ENCODE results near the gene TOMM6.

DNA sequence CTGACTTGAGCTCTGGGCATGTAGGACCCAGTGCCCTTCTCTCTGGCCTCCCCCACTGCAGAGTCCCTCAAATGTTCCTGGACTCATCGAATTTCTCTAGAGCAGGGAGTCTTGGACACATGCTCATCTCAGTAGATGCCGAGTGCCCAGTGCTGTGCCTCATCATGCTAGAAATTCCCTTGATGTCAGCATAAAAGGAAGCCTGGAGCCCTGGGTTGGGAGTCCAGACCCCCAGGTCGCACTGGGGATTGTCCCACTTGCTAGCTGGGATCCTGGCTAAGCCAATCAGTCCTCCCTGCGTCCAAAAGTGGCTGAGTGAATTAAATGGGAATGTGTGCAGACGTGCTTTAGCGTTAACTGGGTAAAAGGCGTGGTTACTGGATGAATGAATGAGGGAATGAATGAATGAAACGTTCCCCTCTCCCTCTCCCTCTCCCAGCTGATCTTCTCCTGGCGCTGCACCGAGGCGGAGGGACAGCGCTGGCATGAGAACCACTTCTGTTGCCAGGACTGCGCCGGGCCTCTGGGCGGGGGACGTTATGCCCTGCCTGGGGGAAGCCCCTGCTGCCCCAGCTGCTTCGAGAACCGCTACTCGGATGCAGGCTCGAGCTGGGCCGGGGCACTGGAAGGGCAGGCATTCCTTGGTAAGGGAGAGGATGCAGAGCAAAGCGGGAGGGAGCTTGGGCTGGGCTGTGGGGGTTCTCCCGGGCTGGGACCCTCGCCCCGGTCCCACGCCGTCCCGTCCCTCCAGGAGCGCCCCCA, 1.6 kb upstream of the TOMM6 start:
- TF ChIP-seq, protein P1, sequence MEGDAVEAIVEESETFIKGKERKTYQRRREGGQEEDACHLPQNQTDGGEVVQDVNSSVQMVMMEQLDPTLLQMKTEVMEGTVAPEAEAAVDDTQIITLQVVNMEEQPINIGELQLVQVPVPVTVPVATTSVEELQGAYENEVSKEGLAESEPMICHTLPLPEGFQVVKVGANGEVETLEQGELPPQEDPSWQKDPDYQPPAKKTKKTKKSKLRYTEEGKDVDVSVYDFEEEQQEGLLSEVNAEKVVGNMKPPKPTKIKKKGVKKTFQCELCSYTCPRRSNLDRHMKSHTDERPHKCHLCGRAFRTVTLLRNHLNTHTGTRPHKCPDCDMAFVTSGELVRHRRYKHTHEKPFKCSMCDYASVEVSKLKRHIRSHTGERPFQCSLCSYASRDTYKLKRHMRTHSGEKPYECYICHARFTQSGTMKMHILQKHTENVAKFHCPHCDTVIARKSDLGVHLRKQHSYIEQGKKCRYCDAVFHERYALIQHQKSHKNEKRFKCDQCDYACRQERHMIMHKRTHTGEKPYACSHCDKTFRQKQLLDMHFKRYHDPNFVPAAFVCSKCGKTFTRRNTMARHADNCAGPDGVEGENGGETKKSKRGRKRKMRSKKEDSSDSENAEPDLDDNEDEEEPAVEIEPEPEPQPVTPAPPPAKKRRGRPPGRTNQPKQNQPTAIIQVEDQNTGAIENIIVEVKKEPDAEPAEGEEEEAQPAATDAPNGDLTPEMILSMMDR (IDR thresholded peaks at IDR 0.05; ENCODE audit: insufficient read depth, low read length): no peak
- TF ChIP-seq POLR2AphosphoS5 (IDR thresholded peaks at IDR 0.05; ENCODE audit: low read depth) (no peak), GABPA (IDR thresholded peaks at IDR 0.05; ENCODE audit: low read depth) (no peak), SPI1 (IDR thresholded peaks at IDR 0.05; ENCODE audit: borderline replicate concordance, low read depth) (no peak)
